OCI-LY7 (cell line): ENCODE data around the gene SESN3.

Experiments used
- EZH2phosphoT487 ChIP-seq: fragments of 200-600 bp; sonication (generic); IDR thresholded peaks from 2 replicates; pipeline ENCODE4 v1.6.1; 2018; ENCODE audit warnings: low read depth, borderline replicate concordance, mild to moderate bottlenecking, mixed run types, antibody characterized with exemption, low read length, moderate library complexity, mixed read lengths
- TF ChIP-seq, protein P1 (sequence below): fragments of 200-600 bp; sonication (generic); conservative IDR thresholded peaks from 2 replicates; pipeline ENCODE4 v1.5.1; 2014; ENCODE audit warnings: mild to moderate bottlenecking, antibody characterized with exemption, low read length, moderate library complexity, mixed read lengths

DNA sequence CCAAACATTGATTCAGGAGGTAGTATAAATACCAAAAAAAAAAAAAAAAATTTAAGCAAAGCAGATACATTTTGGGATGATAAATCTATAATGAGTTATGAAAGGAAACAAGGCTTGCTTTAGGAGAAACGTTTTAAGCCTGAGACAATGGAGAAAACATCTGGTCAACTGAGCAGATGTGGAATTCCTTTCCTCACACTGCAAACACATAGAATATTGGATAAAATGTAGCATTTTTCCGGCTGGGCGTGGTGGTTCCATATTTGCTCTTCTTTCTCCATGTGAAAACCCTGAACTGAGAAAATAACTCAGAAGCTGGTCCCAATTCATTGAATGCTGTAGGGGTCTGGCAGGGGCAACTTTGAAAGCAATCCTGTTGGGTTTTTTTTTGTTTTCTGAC, 107.4 kb downstream of the SESN3 start:
- TF ChIP-seq, protein P1, sequence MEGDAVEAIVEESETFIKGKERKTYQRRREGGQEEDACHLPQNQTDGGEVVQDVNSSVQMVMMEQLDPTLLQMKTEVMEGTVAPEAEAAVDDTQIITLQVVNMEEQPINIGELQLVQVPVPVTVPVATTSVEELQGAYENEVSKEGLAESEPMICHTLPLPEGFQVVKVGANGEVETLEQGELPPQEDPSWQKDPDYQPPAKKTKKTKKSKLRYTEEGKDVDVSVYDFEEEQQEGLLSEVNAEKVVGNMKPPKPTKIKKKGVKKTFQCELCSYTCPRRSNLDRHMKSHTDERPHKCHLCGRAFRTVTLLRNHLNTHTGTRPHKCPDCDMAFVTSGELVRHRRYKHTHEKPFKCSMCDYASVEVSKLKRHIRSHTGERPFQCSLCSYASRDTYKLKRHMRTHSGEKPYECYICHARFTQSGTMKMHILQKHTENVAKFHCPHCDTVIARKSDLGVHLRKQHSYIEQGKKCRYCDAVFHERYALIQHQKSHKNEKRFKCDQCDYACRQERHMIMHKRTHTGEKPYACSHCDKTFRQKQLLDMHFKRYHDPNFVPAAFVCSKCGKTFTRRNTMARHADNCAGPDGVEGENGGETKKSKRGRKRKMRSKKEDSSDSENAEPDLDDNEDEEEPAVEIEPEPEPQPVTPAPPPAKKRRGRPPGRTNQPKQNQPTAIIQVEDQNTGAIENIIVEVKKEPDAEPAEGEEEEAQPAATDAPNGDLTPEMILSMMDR, result no peak
- no peak for TF ChIP-seq EZH2phosphoT487
